ENCODE data around the gene ST8SIA6.
"Not testable (repeated sequence)": the region's sequence is repeated elsewhere in the genome, so short reads cannot be mapped to it uniquely, and the experiment has no call there.

Gene ST8SIA6

DNA sequence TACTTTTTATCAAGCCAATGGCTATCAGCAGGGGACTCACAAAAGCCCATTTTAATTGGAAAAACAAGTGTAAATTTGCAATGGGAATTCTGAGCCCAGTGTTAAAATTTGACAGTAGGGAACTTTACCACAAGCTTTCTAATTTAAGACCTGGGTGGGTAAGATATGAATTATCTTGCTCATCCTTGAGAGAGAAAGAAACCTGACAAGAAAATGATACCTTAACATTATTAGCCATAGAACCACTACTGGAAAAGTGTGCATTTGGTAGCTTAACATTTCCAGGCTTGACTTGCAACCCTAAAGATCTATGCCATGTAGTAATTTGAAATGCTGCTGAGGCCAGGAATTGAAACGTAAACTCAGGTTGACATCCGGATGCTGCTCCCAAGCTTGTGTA lies 2.7 kb upstream of the ST8SIA6 start:
- no peak for DNase-seq

DNA sequence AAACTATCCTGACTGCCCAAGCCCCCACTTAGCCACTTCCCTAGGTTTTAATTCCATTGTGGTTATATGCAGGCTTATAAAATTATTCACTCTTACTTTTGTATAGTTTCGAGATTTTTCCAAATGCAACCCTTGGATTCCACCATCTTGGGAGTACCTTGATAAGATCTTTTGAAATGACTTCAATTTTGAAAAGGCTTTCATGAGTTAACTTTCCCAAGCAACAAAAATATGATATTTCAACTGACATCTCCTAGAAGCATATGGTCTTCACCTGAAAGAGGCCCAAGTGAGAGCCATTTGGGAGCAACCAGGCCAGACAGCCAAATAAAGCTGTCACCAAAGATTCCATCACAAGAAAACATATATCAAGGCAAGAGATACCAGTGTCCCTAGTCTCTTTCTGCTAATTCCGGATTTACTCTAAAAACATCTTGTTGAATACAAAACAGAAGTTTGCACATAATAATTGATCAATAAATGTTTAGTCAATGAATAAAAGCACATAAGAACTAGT lies 1.7 kb upstream of the ST8SIA6 start:
- no peak for DNase-seq

DNA sequence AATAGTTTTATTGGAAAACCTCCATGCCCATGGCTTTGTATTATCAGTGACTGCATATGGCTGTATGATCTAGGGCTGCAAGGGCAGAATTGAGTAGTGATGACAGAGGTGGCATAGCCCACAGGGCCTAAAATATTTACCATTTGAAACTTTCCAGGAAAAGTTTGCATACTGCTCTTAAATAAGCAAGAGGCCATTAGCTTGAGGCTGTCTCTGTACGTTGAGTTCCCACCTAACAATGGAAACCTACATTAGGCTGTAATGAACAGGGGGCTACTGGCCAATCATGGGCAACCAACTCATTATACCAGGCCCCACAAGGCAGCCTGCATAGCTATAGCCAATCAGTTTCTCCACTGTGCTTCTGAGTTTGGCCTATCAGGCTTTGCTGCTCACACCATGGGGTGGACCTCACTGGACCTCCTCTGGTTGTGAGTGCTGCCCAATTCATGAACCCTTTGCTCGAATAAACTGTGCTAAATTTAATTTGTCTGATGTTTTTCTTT lies 673 bp upstream of the ST8SIA6 start:
- no peak for DNase-seq

DNA sequence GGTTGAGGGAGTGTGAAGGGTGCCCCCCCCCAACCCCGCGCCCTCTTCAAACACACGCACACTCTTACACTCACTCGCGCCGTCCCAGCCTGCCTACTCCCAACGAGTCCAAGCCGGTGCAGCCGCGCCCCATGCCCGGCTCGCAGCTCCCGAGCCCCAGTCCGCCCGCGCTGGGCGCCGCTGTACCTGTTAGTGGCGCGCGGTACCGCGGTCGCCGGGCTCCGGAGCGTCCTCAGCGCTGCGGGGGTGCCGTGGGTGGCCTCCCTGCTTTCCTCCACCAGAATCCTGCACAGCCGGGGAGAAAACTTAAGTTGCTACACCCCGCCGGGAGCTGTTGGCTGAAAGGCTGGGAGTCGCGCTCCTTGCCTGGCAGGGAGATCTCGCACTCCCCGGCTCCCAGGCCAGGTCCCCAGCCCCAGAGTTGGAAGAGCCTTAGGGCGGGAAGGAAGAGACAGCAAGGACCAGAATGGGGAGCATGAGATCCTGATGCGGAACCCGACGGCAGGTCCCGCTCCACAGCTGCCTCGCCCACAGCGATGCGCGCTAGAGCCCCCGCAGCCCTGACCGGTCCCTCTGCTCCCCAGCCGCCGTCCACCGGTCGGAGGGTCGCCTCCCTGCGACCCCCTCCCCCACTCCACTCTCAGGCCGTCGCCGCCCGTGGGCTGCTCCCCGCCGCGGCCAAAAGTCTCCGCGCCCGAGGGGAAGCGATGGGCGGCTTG lies 863 bp downstream of the ST8SIA6 start:
- peak in 2 of 56 donors; percentile 4 to 30 for DNase-seq

DNA sequence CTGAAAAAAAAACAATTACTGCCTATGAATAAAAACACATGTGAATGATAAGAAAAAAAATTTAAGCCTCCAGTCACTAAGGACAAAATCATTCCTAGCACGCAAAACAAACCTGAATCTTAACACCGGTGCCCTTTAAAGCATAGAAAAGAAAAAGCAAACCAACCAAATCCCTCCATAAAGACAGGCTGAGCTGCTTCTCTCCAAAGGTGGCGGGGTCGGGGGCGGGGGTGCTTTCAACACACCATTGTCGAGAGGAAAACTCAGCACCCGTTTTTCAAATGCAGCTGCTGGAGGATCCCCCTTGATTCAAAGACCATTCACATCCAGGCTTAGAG lies 1.4 kb downstream of the ST8SIA6 start:
- DNase-seq: no peak

DNA sequence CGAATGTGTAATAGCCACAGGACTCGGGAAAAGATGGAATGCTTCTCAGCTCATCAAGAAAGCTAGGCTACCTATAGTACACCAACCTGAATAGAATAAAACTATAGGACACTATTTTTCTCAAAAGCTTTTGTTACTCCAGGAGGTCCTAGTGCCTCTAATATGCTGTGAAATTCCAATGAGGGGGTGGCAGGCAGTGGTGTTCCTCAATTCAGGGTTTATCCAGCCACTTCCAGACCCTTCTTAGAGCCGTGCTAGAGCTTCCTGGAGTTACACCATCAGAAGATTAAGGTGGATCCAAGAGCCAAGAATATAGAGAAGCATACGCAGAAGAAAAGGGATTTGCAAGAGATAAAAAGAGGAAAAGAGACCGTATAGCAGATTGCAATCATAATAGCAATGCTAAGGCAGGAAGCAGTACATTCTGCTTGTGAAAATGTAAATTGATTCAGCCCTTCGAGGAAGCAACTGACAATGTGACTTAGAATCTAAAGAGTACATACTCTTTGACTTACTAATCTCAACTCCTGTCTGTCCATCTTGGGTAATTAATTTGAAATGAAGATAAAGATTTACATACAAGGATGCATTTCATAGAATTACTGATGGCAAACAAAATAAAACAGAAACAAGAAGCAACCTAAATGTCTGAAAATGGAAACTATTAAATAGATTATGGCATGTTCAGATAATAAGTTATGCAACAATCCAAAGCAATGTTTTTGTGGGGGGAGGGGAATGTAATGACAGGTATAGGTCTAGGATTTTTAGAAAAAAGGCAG lies 2.1 kb downstream of the ST8SIA6 start:
- DNase-seq: no peak

DNA sequence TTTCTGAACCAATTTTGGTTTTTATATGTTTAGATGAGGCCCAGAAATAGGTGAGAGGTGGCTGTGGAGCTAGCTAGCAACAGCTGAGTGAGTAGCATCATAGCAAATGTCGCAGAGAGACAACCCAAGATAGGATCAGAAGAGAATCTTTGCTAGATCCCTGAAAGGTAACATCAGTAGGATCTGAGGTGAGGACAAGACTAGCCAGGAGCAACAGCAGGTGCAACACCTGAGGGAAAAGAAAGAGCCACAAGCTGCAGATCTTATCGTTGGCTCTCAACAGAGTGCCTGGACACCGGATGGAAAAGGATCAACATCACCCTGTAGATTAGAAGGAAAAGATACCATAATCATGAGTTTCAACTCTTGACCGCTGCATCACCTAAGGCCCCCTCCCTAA lies 4.4 kb downstream of the ST8SIA6 start:
- DNase-seq: no peak

DNA sequence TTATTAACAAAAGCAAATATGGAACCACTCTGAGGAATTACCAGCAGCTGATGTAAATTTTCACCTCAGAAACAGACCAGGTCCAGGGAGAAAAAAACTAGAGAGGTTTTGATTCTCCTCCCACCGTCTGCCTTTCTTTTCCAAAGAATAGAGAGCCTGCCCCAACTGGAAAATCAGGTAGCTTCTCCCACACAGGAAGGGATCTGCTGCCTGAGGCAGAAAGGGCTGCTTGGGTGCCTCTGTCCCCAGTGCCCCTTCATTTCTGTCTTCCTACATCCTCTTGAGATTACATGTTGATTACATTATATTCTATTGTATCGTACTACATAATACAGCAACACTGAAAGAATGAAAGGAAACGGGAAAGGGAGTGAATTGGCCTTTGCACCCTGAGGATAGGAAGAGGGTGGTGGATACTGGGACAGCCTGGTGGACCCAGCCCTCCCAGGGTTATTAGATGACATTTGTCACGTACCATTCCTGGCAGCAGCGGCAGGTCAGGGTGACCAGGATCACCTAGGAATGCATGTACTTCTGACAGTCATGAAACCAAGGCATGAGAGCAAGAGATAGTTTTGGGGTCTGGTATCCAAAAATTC lies 8.9 kb downstream of the ST8SIA6 start:
- no peak for DNase-seq

DNA sequence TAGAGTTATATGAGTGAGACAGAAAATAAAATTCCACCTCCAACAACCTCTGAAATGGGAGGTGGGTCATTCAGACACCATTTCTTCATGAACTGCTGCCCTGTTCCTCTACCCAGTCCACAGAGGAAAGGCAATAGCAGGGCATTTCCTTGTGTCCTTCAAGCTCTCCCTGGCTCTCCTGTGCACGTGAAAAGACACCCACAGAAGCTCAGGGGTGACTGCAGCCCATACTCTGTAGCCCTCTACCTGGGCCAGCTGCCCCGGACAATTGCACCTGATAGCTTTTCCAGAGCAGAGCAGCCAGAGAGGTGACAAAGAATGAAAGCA lies 10.0 kb downstream of the ST8SIA6 start:
- DNase-seq: no peak

DNA sequence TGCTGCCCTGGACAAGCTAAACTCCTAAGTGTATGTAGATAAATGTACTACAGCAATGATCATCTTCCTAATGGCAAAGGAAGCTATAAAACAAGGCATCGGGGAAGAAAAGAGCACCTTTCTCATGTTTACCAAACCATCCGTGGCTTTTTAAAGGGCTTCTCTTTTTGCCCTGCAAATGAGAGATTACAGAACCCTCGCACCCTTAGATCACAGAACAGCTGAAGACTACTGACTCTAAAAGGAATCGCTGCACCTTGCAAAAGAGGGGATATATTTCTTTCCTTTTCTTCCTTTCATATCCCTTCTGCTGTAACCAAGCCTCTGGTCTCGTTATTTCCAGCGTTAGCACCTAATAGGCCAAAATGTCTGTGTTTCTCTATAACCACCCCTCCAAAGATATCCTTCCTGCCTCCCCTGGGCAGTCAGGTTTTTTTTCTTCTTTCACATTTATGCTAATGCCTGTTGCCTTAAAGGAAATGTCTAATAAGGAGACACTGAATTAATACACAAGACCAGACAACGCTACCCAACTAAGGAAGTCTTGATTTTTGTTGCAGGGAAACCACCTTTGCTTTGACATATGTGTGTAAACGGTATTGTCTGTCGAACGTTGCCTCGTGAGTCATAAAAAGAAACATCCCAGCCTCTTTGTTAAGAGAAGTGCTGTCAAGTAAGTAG lies 10.5 kb downstream of the ST8SIA6 start:
- no peak for DNase-seq

DNA sequence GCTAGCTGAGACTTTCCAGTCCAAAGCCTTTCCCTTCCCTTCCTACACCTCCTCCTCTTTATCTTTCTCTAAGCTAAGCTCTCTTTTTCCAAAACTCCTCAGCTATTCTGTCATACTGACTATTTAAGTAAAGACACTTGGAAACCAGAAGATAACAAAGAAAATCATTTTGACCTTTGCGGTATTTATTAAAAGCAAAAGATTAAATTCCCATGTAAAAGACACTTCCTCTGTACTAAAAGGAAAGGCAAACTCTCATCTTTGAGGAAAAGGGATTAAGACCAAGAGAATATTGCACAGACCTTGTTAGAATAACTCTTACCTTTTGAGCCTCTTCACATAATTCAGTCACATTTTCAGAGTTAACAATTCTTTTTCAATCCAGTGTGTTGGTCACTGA lies 15.8 kb downstream of the ST8SIA6 start:
- no peak for DNase-seq

DNA sequence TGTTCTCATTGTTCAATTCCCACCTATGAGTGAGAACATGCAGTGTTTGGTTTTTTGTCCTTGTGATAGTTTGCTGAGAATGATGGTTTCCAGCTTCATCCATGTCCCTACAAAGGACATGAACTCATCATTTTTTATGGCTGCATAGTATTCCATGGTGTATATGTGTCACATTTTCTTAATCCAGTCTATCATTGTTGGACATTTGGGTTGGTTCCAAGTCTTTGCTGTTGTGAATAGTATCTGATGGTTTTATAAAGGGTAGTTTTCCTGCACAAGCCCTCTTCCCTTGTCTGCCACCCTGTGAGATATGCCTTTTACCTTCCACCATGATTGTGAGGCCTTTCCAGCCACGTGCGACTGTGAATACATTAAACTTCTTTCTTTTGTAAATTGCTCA lies 17.8 kb downstream of the ST8SIA6 start:
- not testable (repeated sequence) for DNase-seq

DNA sequence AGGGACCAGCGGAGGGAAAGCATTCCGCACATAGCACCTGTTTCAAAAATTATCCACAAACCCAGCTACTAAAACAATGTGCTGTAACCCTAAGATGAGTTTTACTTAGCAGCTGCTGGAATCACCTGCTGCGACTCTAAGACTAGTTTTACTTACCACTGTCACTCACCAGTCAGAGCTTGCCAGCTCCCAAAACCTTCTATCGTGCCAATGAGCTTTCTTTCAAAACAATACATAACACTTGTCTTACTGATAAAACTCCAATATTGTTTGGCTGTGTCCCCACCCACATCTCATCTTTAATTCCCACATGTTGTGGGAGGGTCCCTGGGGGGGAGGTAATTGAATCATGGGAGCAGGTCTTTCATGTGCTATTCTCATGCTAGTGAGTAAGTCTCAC lies 18.4 kb downstream of the ST8SIA6 start:
- no peak for DNase-seq

DNA sequence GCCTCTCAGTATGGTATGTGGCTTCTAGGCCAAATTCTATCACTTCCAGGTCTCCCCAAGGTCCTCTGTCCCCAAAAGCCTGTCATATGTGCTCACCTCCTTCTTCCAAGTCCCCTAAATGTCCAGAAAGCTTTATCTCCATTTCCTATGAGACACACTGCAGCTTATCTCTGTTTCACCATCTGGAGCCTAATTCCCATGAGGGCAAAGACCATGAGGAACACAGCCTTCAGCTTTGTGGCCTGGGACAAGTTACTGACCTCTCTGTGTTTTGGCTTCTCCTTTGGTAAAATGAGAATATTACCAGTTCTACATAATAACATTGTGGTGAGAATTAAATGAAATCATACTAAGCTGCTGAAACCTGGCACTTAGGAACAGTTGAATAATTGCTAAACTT lies 19.2 kb downstream of the ST8SIA6 start:
- no peak for DNase-seq

DNA sequence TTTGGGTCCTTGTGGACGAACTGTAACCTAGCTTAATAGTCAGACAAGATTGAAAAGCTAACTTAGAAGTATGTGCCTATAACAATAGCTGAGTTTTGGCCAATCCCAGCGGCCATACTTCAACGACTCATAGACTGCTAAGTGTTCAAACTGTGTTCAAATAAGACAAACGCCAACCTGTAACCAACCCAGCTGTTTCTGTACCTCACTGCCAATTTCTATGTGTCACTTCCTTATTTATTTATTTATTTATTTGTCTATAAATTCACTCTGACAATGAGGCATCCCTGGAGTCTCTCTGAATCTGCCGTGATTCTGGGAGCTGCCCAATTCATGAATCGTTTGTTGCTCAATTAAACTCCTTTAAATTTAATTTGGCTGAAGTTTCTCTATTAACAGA lies 21.7 kb downstream of the ST8SIA6 start:
- DNase-seq: no peak

DNA sequence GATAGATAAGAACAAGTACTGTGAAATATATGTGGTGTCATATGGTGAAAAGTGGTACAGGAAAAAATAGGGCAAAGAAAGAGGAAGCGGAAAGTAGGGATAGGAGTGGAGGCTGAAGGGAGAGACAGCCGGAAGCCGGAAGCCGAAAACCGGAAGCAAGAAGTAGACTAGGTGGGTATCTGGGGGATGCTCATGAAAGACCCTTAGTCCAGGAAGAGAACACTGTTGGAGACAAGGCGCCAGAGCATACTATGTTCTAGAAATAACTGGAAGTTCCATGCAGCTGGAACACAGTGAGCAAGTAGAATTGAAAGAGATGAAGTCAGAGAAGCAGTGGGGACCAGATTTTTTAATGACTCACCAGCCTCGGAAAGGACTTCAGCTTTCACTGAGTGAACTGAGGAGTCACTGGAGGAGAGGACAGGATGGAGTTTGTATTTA lies 22.5 kb downstream of the ST8SIA6 start:
- no peak for DNase-seq

DNA sequence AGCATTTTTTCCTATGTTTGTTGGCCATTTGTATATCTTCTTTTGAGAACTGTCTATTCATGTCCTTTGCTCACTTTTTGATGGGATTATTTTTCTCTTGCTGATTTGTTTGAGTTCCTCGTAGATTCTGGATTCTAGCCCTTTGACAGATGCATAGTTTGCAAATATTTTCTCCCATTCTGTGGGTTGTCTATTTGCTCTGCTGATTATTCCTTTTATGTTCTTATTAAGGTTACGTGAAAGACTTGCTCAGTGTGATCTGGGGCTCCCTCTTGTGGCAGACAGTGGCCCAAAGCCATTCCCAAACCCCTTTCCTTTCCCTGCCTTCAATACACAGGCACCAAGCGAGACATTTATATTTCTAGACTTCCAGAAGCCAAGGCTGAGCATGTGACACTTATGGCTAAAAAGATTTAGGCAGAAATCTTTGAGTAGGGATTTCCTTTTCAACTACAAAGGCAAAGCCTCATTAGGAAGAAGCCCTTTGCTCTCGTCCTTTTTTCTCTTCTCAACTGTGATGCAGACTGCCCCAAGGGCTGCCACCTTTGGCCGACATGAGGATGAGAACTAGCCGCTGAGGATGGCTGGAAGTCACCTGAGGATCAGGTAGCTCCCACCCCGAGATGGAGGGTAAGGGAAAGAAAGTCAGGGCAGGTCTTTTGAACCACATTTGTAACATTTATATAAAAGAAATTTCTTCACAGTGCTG lies 23.6 kb downstream of the ST8SIA6 start:
- DNase-seq: peak in 44 of 56 donors; percentile 2 to 80 (median 27)

DNA sequence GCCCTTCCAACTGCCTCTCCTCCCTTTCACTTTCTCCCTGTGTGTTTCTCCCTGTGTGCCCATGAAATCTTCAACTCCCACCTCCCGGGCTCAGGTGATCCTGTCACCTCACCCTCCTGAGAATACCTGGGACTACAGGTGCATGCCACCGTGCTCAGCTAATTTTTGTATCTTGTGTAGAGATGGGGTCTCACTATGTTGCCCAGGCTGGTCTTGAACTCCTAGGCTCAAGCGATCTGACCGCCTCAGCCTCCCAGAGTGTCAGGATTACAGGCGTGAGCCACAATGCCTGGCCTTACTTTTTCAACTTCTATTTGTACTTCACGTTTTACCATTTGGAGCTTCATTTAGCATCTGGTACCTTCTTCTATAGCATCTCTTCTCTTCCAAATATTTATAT lies 24.9 kb downstream of the ST8SIA6 start:
- no peak for DNase-seq

DNA sequence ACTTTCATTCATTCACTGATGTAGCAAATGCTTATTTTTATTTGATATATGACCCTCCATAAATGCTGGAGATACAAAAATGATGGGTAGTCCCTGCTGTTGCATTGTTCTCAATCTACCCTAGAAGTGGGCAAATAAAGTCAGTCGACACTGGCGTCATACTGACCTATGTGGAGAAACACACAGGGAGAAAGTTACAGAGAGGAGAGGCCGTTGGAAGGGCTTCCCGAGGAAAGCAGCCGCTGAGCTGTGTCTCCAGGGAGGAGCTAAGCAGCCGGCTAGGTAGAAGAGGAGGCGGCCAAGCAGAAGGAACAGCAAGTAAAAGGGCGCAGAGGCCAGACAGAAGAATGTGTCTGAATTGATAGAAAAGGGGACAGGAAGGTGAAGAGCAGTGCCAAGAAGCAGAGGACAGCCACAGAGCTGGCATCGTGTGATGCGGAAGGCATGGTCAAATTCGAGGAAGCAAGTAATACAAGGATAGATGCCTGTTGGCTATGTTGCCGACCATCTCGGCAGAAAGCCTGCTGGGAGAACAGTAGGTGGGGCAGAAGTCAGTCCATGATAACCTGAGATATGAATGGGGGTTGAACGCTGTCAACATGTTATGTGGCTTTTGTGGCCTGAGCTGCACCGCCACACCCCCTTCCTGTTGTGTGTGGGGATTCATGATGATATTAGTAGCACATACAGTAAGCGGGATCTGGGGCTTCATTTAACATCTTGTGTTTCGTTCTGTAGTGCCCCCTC lies 25.9 kb downstream of the ST8SIA6 start:
- no peak for DNase-seq

DNA sequence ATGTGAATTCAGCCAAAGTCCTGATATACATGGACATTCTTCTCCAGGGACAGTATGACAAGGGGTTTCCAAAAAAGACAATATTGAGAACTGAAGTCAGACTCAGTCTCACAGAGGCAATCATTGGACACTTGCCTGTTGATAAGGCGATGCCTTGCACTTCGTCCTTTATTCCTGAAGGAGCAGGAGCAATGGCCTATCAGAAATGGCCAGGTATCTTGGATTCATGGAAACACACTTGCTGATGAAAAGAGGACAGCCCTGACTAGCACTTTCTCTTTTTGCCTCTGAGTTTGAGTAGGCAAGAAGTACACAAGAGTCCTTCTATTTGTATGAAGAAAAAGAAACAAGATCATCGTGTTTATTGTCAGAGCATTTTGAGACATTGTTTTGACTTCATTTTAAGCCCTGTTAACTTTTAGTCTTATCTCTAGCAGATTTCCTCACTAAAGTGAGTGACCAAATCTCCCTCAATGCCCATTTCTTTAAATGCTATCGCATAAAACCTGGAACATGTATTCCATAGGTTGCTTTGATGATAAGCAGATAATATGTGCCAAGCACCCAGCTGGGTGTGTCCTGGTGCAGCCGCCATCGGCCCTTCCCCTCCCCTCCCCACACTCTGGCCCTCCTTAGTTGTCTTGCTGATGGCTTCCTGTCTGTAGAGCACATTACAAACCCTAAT lies 26.6 kb downstream of the ST8SIA6 start:
- no peak for DNase-seq
